ENCODE results near the gene PTX3.

Gene PTX3

DNA sequence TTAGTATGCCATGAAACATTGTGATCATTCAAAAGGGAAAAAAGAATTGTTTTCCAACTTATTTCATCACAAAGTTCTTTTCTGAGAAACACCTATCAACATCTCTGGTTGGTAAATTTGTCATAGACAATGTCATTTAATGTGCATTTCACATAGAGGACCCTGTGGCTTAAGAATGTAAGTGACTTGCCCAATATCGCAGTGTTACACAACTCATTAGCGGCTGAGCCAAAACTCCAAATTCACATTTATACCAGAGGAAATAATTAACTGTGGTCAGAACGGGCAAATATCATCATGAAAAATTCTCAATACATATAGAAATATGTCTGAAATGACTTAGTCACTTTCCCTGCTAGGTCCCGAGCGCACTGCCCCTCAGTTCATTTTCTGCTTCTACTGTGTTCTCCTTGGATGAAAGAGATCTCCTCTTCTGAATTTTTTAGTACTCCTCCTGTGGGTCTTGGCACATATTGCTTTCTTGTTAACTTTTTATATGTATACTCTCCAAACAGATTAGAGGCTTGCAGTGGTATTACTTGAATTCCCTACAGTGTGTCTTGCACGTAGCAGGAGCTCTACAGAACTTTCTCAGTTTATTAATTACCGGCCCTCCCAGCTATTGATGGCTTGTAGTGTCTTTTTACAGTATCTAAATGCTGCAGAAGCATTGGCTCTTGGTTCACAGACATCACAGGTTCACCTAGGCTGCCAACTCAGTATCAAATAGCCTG, 33.1 kb downstream of the PTX3 start:
- TF ChIP-seq, protein P1, sequence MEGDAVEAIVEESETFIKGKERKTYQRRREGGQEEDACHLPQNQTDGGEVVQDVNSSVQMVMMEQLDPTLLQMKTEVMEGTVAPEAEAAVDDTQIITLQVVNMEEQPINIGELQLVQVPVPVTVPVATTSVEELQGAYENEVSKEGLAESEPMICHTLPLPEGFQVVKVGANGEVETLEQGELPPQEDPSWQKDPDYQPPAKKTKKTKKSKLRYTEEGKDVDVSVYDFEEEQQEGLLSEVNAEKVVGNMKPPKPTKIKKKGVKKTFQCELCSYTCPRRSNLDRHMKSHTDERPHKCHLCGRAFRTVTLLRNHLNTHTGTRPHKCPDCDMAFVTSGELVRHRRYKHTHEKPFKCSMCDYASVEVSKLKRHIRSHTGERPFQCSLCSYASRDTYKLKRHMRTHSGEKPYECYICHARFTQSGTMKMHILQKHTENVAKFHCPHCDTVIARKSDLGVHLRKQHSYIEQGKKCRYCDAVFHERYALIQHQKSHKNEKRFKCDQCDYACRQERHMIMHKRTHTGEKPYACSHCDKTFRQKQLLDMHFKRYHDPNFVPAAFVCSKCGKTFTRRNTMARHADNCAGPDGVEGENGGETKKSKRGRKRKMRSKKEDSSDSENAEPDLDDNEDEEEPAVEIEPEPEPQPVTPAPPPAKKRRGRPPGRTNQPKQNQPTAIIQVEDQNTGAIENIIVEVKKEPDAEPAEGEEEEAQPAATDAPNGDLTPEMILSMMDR (IDR thresholded peaks at IDR 0.05; ENCODE audit: low read length) = no peak
- no peak for TF ChIP-seq EZH2 (IDR thresholded peaks at IDR 0.05; ENCODE audit: borderline replicate concordance, low read length)
- H3F3A ChIP-seq (ENCODE audit: insufficient read depth, low read length) = no peaks in the 10 kb centered on the region
- no peaks in the 10 kb centered on the region for H3K4me1 ChIP-seq (ENCODE audit: insufficient read depth, low read length, severe bottlenecking)
- H3K4me2 ChIP-seq (ENCODE audit: low read length) = no peak overlapping the region
- H3K27me3 ChIP-seq (ENCODE audit: insufficient read depth, low read length) = no peaks in the 10 kb centered on the region; the same call in 1 of the 2 replicates
- H3K9ac ChIP-seq (ENCODE audit: low read length) = no peak overlapping the region
- H3K9me3 ChIP-seq (ENCODE audit: low read length) = no peaks in the 10 kb centered on the region
- no peaks in the 10 kb centered on the region for H3K79me2 ChIP-seq (ENCODE audit: insufficient read depth, low read length)
- no peak overlapping the region for H3K4me3 ChIP-seq (ENCODE audit: low read depth, low read length, poor library complexity, severe bottlenecking)
- peaks cover 4% of the 10 kb centered on the region; the same call in 1 of the 2 replicates for H3K9me2 ChIP-seq (ENCODE audit: low read depth, low read length)
- H3K36me3 ChIP-seq (ENCODE audit: insufficient read depth, low read length) = no peaks in the 10 kb centered on the region
- no peak overlapping the region for H3K27ac ChIP-seq (ENCODE audit: low read depth, low read length, poor library complexity, severe bottlenecking)
- H4K20me1 ChIP-seq (ENCODE audit: insufficient read depth, low read length) = no peaks in the 10 kb centered on the region
- no peak overlapping the region for H2AFZ ChIP-seq (ENCODE audit: low read length)

DNA sequence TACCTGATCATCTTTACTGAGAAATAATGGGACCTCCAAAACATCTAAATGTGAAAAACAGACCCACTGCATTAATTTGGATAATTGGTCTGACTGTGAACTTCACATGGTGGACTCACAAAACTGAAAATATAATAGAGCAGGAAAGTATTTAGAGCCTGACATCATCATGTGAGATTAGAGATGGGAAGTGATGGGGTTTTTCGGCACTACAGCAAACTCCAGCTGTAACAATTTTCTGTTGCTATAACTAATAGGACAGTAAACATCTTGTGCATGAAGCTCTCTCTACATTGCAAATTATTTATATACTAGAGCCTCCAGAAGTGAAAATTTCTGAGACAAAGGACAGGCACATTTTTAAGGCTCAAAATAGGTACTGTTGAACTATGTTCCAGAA, 34.4 kb downstream of the PTX3 start:
- H3K4me1 ChIP-seq (ENCODE audit: insufficient read depth, low read length, severe bottlenecking) = no peaks in the 10 kb centered on the region

DNA sequence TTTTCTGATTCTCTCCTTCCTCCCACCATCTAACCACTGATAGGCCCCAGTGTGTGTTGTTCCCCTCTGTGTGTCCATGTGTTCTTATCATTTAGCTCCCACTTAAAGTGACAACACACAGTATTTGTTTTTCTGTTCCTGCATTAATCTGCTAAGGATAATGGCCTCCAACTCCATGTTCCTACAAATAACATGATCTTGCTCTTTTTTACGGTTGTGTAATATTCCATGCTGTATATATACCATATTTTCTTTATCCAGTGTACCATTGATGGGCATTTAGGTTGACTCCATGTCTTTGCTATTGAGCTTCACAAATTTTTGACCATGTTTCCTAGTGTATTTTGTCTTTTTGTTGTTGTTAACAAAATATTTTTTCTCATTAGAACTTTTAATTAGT, 36.0 kb downstream of the PTX3 start:
- Histone ChIP-seq H3K27me3 (ENCODE audit: insufficient read depth, low read length) (no peaks in the 10 kb centered on the region; the same call in 1 of the 2 replicates), H3K4me2 (ENCODE audit: low read length) (no peak overlapping the region), H3K27ac (ENCODE audit: low read depth, low read length, poor library complexity, severe bottlenecking) (no peak overlapping the region), H3K4me1 (ENCODE audit: insufficient read depth, low read length, severe bottlenecking) (no peaks in the 10 kb centered on the region), H3K36me3 (ENCODE audit: insufficient read depth, low read length) (no peaks in the 10 kb centered on the region), H3K9ac (ENCODE audit: low read length) (no peak overlapping the region), H3K4me3 (ENCODE audit: low read depth, low read length, poor library complexity, severe bottlenecking) (no peak overlapping the region), H3F3A (ENCODE audit: insufficient read depth, low read length) (no peaks in the 10 kb centered on the region), H3K79me2 (ENCODE audit: insufficient read depth, low read length) (no peaks in the 10 kb centered on the region), H3K9me2 (ENCODE audit: low read depth, low read length) (peaks cover 4% of the 10 kb centered on the region; the same call in 1 of the 2 replicates), H4K20me1 (ENCODE audit: insufficient read depth, low read length) (no peaks in the 10 kb centered on the region), H2AFZ (ENCODE audit: low read length) (no peak overlapping the region), H3K9me3 (ENCODE audit: low read length) (no peaks in the 10 kb centered on the region)
- TF ChIP-seq, protein P1 (IDR thresholded peaks at IDR 0.05; ENCODE audit: low read length) = no peak
- TF ChIP-seq EZH2 (IDR thresholded peaks at IDR 0.05; ENCODE audit: borderline replicate concordance, low read length) = no peak

More for the DNA sequence above, 34.4 kb downstream of the PTX3 start:
- Histone ChIP-seq H3K36me3 (ENCODE audit: insufficient read depth, low read length) (no peaks in the 10 kb centered on the region), H3K9me2 (ENCODE audit: low read depth, low read length) (peaks cover 4% of the 10 kb centered on the region; the same call in 1 of the 2 replicates), H3K79me2 (ENCODE audit: insufficient read depth, low read length) (no peaks in the 10 kb centered on the region), H2AFZ (ENCODE audit: low read length) (no peak overlapping the region), H3K9ac (ENCODE audit: low read length) (no peak overlapping the region), H3K27me3 (ENCODE audit: insufficient read depth, low read length) (no peaks in the 10 kb centered on the region; the same call in 1 of the 2 replicates), H3K4me2 (ENCODE audit: low read length) (no peak overlapping the region), H3F3A (ENCODE audit: insufficient read depth, low read length) (no peaks in the 10 kb centered on the region), H3K27ac (ENCODE audit: low read depth, low read length, poor library complexity, severe bottlenecking) (no peak overlapping the region), H3K4me3 (ENCODE audit: low read depth, low read length, poor library complexity, severe bottlenecking) (no peak overlapping the region), H4K20me1 (ENCODE audit: insufficient read depth, low read length) (no peaks in the 10 kb centered on the region), H3K9me3 (ENCODE audit: low read length) (no peaks in the 10 kb centered on the region)
- TF ChIP-seq, protein P1 (IDR thresholded peaks at IDR 0.05; ENCODE audit: low read length) = no peak
- TF ChIP-seq EZH2 (IDR thresholded peaks at IDR 0.05; ENCODE audit: borderline replicate concordance, low read length) = no peak

Measured in OCI-LY1 (cell line).